Stimulated activated CD4-positive, alpha-beta T cell treated with anti-CD3 and anti-CD28 coated beads, TNF-alpha, amount 100 ng/mL, for 48 hours (primary cell): ENCODE measurements around the gene CLSTN1.
"Not testable (repeated sequence)": the region's sequence is repeated elsewhere in the genome, so short reads cannot be mapped to it uniquely, and the experiment has no call there.

Source experiments
- DNase-seq, 3 donors: peaks; one replicate each; pipeline ENCODE4 v3.0.0-alpha.2; 2020; ENCODE audit warnings: low read depth in 3 of 3

Gene CLSTN1

GRCh38 chr1:9762446-9762845 lies 61.3 kb downstream of the CLSTN1 start:
- DNase-seq: not testable (repeated sequence)

- DNase-seq: no peak
Observed at GRCh38 chr1:9761855-9762254, 61.9 kb downstream of the CLSTN1 start.

- no peak for DNase-seq
Observed at GRCh38 chr1:9760824-9761223, 62.9 kb downstream of the CLSTN1 start.

GRCh38 chr1:9759939-9760338 lies 63.8 kb downstream of the CLSTN1 start:
- DNase-seq: no peak

- no peak for DNase-seq
Observed at GRCh38 chr1:9758559-9759121, 65.1 kb downstream of the CLSTN1 start.

- DNase-seq: no peak
Observed at GRCh38 chr1:9755441-9755995, 68.2 kb downstream of the CLSTN1 start.

- DNase-seq: no peak
Observed at GRCh38 chr1:9753121-9753531, 70.6 kb downstream of the CLSTN1 start.

- no peak for DNase-seq
Observed at GRCh38 chr1:9751971-9752370, 71.8 kb downstream of the CLSTN1 start.

- DNase-seq: no peak
Observed at GRCh38 chr1:9749361-9749760, 74.4 kb downstream of the CLSTN1 start.

GRCh38 chr1:9748391-9748790 lies 75.4 kb downstream of the CLSTN1 start:
- not testable (repeated sequence) for DNase-seq

GRCh38 chr1:9746651-9747050 lies 77.1 kb downstream of the CLSTN1 start:
- no peak for DNase-seq

- DNase-seq: no peak
Observed at GRCh38 chr1:9746211-9746610, 77.6 kb downstream of the CLSTN1 start.

- DNase-seq: no peak
Observed at GRCh38 chr1:9744106-9744799, 79.5 kb downstream of the CLSTN1 start.

GRCh38 chr1:9737671-9738070 lies 86.1 kb downstream of the CLSTN1 start:
- no peak for DNase-seq

- no peak for DNase-seq
Observed at GRCh38 chr1:9737057-9737456, 86.7 kb downstream of the CLSTN1 start.

- no peak for DNase-seq
Observed at GRCh38 chr1:9736241-9736640, 87.5 kb downstream of the CLSTN1 start.

- no peak for DNase-seq
Observed at GRCh38 chr1:9735800-9736199, 88.0 kb downstream of the CLSTN1 start.

GRCh38 chr1:9733160-9733789 lies 90.5 kb downstream of the CLSTN1 start:
- no peak for DNase-seq

GRCh38 chr1:9732123-9732971 lies 91.4 kb downstream of the CLSTN1 start:
- no peak for DNase-seq

GRCh38 chr1:9731561-9731960 lies 92.2 kb downstream of the CLSTN1 start:
- DNase-seq: no peak

GRCh38 chr1:9731051-9731537 lies 92.7 kb downstream of the CLSTN1 start:
- no peak for DNase-seq
